Suprapubic skin (tissue), 4 donors: Measurements from ENCODE around the gene OFD1.

Source experiments
- CTCF ChIP-seq, 2 donors: fragments of 200-600 bp in 1 of 2; fragments of 450-650 bp in 1 of 2; sonication (generic) in 1 of 2; IDR thresholded peaks; one replicate each; pipeline ENCODE4 v1.5.1; 2016 to 2019; ENCODE audit warnings: antibody characterized with exemption in 2 of 2, mild to moderate bottlenecking in 1 of 2, moderate library complexity in 1 of 2
- EP300 ChIP-seq: sonication (generic); formaldehyde crosslinking; IDR thresholded peaks from one replicate; pipeline ENCODE4 v1.6.1; 2017; ENCODE audit warnings: antibody characterized with exemption
- POLR2AphosphoS5 ChIP-seq, 3 donors: sonication (generic); formaldehyde crosslinking; IDR thresholded peaks; one replicate each; pipeline ENCODE4 v1.6.1; 2017; ENCODE audit warnings: antibody characterized with exemption in 3 of 3

GRCh38 chrX:13776387-13776786 lies 41.8 kb downstream of the OFD1 start:
- TF ChIP-seq CTCF (IDR thresholded peaks at IDR 0.05) (no peak), EP300 (no peak), POLR2AphosphoS5 (IDR thresholded peaks at IDR 0.05) (no peak)
